CD1c-positive myeloid dendritic cell (primary cell): ENCODE measurements around the gene SCAMP1.
A peak's percentile ranks its signal among the peaks of the same experiment; 100 is the strongest.
"Not testable (repeated sequence)": the region's sequence is repeated elsewhere in the genome, so short reads cannot be mapped to it uniquely, and the experiment has no call there.

ENCODE experiments used
- DNase-seq: peaks from one replicate; pipeline ENCODE4 v3.0.0-alpha.2; 2016; ENCODE audit errors: extremely low spot score

SCAMP1 gene

GRCh38 chr5:78359831-78360673 is at the start of gene SCAMP1:
Gene SCAMP1, plus strand, starts transcription at chr5:78360617. Its CDS starts 55 bp downstream, at chr5:78360672.
- peak; percentile 99 for DNase-seq

- DNase-seq: no peak
Observed at GRCh38 chr5:78317515-78317914, 42.9 kb upstream of the SCAMP1 start.

GRCh38 chr5:78318337-78318736 is 42.1 kb upstream of the SCAMP1 start:
- DNase-seq: no peak

- peak; percentile 33 for DNase-seq
Observed at GRCh38 chr5:78320401-78320800, 40.0 kb upstream of the SCAMP1 start.

- no peak for DNase-seq
Observed at GRCh38 chr5:78323241-78323640, 37.2 kb upstream of the SCAMP1 start.

- no peak for DNase-seq
Observed at GRCh38 chr5:78326930-78327329, 33.5 kb upstream of the SCAMP1 start.

GRCh38 chr5:78327761-78328510 is 32.5 kb upstream of the SCAMP1 start:
- DNase-seq: no peak

- DNase-seq: no peak
Observed at GRCh38 chr5:78328585-78329173, 31.7 kb upstream of the SCAMP1 start.

- DNase-seq: no peak
Observed at GRCh38 chr5:78331523-78332080, 28.8 kb upstream of the SCAMP1 start.

GRCh38 chr5:78334811-78335210 is 25.6 kb upstream of the SCAMP1 start:
- DNase-seq: no peak

- DNase-seq: no peak
Observed at GRCh38 chr5:78335976-78336375, 24.4 kb upstream of the SCAMP1 start.

- DNase-seq: no peak
Observed at GRCh38 chr5:78336698-78337097, 23.7 kb upstream of the SCAMP1 start.

GRCh38 chr5:78339617-78340436 is 20.6 kb upstream of the SCAMP1 start:
- peak; percentile 22 for DNase-seq

- DNase-seq: no peak
Observed at GRCh38 chr5:78341440-78341839, 19.0 kb upstream of the SCAMP1 start.

- DNase-seq: no peak
Observed at GRCh38 chr5:78345485-78345884, 14.9 kb upstream of the SCAMP1 start.

- DNase-seq: no peak
Observed at GRCh38 chr5:78353520-78353919, 6.9 kb upstream of the SCAMP1 start.

- DNase-seq: peak; percentile 9
Observed at GRCh38 chr5:78354066-78354670, 6.2 kb upstream of the SCAMP1 start.

GRCh38 chr5:78355561-78355960 is 4.9 kb upstream of the SCAMP1 start:
- DNase-seq: no peak

GRCh38 chr5:78359455-78359830 is 974 bp upstream of the SCAMP1 start:
- DNase-seq: not testable (repeated sequence)

- no peak for DNase-seq
Observed at GRCh38 chr5:78360674-78360923, 182 bp downstream of the SCAMP1 start.

- DNase-seq: peak; percentile 39
Observed at GRCh38 chr5:78360924-78361630, 660 bp downstream of the SCAMP1 start.
